SH-SY5Y (cell line): ENCODE results near the gene FLRT1.

Source experiments
- GATA2 ChIP-seq: IDR thresholded peaks from 2 replicates; pipeline ENCODE4 v1.6.1; 2011; ENCODE audit warnings: mild to moderate bottlenecking, low read depth, low read length
- GATA3 ChIP-seq: IDR thresholded peaks from 2 replicates; pipeline ENCODE4 v1.6.1; 2011; ENCODE audit warnings: low read depth, mild to moderate bottlenecking, low read length, moderate library complexity

The FLRT1 gene

GRCh38 chr11:64043545-64043944 lies 7.8 kb downstream of the FLRT1 start:
- TF ChIP-seq GATA2 (no peak), GATA3 (no peak)

DNA sequence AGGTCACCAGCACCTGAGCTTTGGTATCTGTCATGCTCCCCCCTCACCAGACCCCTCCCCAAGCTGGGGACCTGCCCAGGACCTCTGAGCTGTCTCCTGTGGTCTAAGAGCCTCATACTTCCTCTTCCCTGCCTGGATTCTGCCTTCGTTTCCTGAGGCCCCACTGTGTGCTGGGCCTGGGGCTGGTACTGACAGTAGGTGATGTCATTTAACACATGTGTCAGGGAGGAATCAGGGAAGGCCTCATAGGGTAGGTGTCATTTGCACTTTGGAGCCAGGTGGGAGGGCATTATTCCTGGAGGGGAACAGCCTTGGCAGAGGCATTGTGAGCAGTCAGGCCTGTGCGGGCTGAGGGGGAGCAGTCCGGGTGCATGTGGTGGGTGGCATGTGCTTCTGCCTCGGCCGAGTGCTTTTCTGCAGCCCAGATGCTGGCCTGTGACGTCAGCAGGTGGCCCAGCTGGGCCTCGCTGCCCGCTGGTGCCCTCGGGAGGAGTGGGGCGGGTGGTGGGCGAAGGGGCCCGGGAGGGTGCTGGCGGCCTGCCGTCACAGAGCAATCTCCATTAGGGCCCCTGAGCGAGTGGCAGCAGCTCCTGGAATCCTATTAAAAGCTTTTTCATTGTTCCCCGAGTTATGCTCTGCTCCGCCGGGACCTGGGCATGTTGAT lies 9.1 kb downstream of the FLRT1 start:
- TF ChIP-seq GATA3 = no peak
- no peak; the same call in 1 of the 2 replicates for TF ChIP-seq GATA2

- TF ChIP-seq GATA3 (no peak), GATA2 (no peak)
Observed at GRCh38 chr11:64045700-64046099, 10.0 kb downstream of the FLRT1 start.

DNA sequence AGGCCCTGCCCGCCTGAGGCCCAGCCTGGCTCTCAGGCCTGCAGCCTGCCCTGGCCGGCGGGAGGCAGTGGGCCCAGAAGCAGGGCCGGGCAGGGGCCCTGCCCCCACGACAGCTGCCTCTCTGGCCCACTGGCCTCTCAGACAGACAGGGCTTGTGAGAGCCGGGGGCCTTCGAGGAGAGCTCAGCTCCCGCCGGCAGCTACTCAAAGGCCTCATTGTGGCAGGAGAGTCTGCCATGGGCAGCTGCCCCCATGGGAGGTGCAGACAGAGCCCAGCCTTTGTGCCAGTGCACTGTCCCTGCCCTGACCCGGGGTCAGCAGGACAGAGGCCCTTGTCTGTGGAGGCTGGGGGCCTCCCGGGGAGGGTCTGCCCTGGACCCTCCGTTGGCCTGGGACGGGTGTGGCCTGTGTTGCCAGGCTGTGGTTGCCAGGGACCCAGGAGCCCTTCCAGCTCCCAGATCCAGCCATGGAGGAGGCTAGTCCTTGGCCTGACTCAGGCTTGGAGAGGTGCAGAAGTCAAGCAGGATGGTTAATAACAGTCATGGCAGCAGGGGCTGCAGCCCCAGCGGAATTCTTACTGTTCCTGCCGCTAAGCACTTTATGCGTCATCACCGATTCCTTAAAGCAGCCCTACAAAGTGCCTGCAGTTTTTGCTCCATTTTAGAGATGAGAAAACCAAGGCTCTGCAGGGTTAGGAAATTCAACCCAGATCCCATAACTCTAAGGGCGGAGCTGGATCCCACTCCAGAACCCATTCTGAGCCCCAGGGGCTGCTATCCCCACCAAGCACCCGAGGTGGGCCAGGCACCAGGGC lies 12.5 kb downstream of the FLRT1 start:
- TF ChIP-seq GATA3 (no peak), GATA2 (no peak)

DNA sequence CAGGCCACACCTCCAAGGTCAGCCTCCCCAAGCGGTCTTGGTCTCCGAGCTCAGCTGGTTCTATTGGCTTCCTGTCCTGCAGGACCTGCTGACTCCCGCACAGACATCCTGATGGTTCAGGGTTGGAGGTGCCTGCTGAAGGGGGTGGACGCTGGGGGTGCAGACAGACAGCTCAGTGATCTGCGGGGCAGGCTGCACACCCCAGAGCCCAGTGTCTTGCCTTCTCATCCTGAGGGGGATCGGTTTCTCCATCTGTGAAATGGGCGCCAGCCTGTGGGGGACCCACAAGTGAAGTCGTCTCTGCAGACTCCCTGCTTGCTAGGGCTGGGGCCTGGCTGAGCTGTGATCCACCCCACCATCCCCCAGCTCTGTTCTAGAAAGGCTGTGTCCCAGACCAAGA lies 13.8 kb downstream of the FLRT1 start:
- TF ChIP-seq GATA2 (no peak), GATA3 (no peak)

DNA sequence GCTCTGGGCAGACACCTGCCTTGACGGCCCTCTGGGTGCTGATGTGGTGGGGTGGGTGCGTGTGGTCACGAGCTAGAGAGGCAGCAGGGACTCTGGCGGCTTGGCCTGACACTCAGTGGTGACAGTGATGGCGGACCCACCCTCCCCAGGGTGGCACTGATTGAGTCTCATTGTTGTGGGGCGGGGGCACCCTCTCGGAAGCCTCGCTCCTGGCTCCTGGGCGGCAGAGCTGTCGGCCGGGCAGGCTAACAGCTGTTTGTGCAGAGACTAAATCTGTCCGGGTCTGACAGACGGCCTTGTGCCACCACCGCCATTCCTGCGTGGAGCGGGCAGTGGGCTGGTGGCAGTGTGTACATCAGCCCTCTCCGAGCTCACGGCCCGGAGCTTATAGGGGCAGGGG lies 15.6 kb downstream of the FLRT1 start:
- TF ChIP-seq GATA3 (no peak), GATA2 (no peak)

GRCh38 chr11:64052436-64052835 lies 16.7 kb downstream of the FLRT1 start:
- TF ChIP-seq GATA3 (no peak), GATA2 (no peak)

GRCh38 chr11:64052938-64053622 lies 17.3 kb downstream of the FLRT1 start:
- TF ChIP-seq GATA2 (no peak), GATA3 (no peak)

DNA sequence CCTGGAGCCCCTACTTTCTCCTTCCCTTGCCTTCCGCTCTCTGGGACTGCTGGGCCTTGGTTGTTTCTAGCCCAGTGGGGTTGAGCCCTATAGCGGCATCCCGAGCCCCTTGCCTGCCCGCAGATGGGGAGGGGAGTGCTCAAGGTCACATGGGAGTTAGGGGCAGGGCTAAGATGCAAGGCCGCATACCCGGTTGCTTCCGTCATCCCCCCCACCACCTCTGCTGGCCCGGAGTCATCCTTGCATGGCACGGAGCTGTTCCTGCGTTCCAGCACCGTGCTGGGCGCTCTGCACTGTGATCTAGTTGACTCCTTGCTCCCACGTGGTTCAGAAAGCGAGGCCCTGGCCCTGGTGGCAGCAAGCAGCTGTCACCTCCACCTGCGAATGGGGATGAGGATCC lies 18.0 kb downstream of the FLRT1 start:
- no peak for TF ChIP-seq GATA2
- TF ChIP-seq GATA3 = no peak

DNA sequence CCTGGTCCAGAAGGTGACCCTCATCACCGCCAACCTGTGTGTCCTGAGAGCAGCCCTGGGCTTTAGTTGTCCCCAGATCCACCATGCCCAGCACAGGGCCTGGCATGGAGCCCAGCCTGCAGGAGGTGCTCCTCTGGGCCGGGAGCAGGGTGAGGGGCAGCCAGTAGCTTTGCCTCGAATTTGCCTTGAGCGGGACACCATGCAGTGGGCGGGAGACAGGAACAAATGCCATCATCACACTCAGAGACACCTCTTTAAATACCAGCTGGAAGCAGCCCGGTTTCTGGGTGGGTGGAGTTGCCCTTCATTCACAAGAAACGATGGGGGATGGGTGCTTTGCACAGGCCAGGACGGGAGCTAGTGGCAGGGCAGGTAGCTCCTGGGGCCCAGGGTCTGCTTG lies 19.3 kb downstream of the FLRT1 start:
- TF ChIP-seq GATA2 (no peak), GATA3 (no peak)

DNA sequence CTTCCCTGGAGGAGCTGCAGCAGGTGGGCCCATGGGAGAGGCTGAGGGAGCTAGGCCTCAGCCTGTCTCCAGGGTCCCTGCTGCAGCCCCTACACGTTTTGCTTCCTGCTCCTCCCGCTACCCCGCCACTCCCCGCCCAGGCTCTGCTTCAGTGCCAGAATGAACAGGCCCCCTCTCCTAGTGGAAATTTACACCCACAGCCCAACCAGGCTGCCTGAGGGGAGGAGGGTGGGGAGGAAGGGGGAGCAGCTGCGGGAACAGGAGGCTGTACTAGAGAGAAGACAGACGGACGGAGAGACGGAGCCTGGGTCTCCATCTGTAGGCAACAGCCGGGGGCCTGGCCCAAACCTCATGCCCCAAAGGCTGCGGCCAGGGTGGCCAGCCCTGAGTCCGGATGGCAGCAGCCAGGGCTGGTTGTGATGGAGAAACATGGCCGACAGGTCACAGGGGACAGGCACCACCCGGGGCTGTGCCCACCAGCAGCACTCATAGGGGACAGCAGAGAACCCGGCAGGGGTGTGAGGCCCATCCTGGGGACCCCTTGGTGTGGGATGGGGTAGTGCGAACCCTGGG lies 20.6 kb downstream of the FLRT1 start:
- TF ChIP-seq GATA2 (no peak), GATA3 (no peak)

GRCh38 chr11:64056861-64057260 lies 21.1 kb downstream of the FLRT1 start:
- TF ChIP-seq GATA2 = no peak
- TF ChIP-seq GATA3 = no peak

DNA sequence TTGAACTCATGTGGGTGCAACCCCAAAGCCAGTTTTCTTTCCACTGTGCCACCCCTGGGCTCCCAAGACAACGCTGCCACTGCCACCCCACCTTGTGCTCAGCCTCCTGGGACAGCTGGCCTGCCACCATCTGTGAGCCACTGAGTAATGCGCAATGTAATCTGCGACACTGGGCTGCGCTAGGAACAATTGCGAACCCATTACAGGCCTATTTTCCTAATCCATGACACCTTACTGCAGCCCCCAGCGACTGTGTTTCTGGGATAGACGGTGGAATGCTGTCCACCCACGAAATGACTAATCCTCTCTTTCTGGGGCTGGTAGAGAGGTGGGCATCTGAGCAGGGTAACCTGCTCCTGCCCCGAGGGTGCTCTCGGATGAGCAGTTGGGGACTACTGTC lies 22.2 kb downstream of the FLRT1 start:
- TF ChIP-seq GATA3 (no peak), GATA2 (no peak)

GRCh38 chr11:64058494-64058893 lies 22.8 kb downstream of the FLRT1 start:
- TF ChIP-seq GATA3 (no peak), GATA2 (peak; percentile 100)
